SK-N-SH (cell line): ENCODE measurements around the gene GLTPD2. TPM values are rescaled to one million over a fixed set of nuclear protein-coding genes. Genes with fewer than 3 reads are reported as not detected.

ENCODE experiments used
- CTCF ChIA-PET: fragments of 300-600, 350-600 bp; formaldehyde crosslinking; extraction: SDS; loops from one replicate; lab custom pipeline; 2021; lab: Yijun Ruan, JAX
- POLR2A ChIA-PET: fragments of 350-600 bp; sonication (Branson Sonifier 250); formaldehyde crosslinking; extraction: SDS; loops from one replicate; lab custom pipeline; 2020; ENCODE audit warnings: antibody characterized with exemption, inconsistent platforms; lab: Yijun Ruan, JAX
- DNase-seq: peaks from one replicate; pipeline ENCODE4 v3.0.0; 2012
- H2AFZ ChIP-seq: fragments of 200-600 bp; sonication (generic); 2 replicates; pipeline ENCODE4 v1.8.1; 2016; ENCODE audit warnings: antibody characterized with exemption, mild to moderate bottlenecking, low read depth
- H3F3A ChIP-seq: fragments of 200-600 bp; sonication (generic); replicated peaks from 2 replicates; pipeline ENCODE3; 2016; ENCODE audit warnings: antibody characterized with exemption, mild to moderate bottlenecking; ENCODE audit not compliant: insufficient read depth
- H3K27ac ChIP-seq, 2 experiments: fragments of 200-500 bp in 1 of 2; fragments of 200-600 bp in 1 of 2; sonication (Bioruptor generic) in 1 of 2; sonication (generic), shearing (Covaris generic) in 1 of 2; 2 replicates each; pipeline versions ENCODE4 v1.5.1 to v1.6.1; 2014 to 2016; ENCODE audit warnings: low read depth in 2 of 2, inconsistent platforms in 1 of 2, low read length in 1 of 2, mild to moderate bottlenecking in 1 of 2, mixed read lengths in 1 of 2
- H3K27me3 ChIP-seq: fragments of 200-600 bp; sonication (generic), shearing (Covaris generic); 2 replicates; pipeline ENCODE4 v1.6.1; 2016; ENCODE audit warnings: mixed run types; ENCODE audit not compliant: insufficient read depth
- H3K36me3 ChIP-seq, 2 experiments: fragments of 200-500 bp in 1 of 2; fragments of 200-600 bp in 1 of 2; sonication (Bioruptor generic) in 1 of 2; sonication (generic) in 1 of 2; replicated peaks in 1 of 2; 2 replicates each; pipeline versions ENCODE3 to v1.5.1; 2014 to 2016; ENCODE audit warnings: low read length in 1 of 2, mild to moderate bottlenecking in 1 of 2; ENCODE audit not compliant: insufficient read depth in 2 of 2, control insufficient read depth in 1 of 2
- H3K4me1 ChIP-seq, 2 experiments: fragments of 200-500 bp in 1 of 2; fragments of 200-600 bp in 1 of 2; sonication (Bioruptor generic) in 1 of 2; sonication (generic), shearing (Covaris generic) in 1 of 2; 2 replicates each; pipeline versions ENCODE4 v1.5.1 to v1.6.1; 2014 to 2016; ENCODE audit warnings: low read depth in 1 of 2, low read length in 1 of 2, mixed run types in 1 of 2; ENCODE audit not compliant: insufficient read depth in 2 of 2, control insufficient read depth in 1 of 2
- H3K4me2 ChIP-seq: fragments of 200-600 bp; sonication (generic), shearing (Covaris generic); 2 replicates; pipeline ENCODE4 v1.6.1; 2017; ENCODE audit warnings: mixed run types
- H3K4me3 ChIP-seq, 2 experiments: fragments of 200-500 bp in 1 of 2; fragments of 200-600 bp in 1 of 2; sonication (Bioruptor generic) in 1 of 2; sonication (generic), shearing (Covaris generic) in 1 of 2; 2 replicates each; pipeline versions ENCODE4 v1.5.1 to v1.8.1; 2014 to 2016; ENCODE audit warnings: low read depth in 2 of 2, inconsistent platforms in 1 of 2, low read length in 1 of 2, mild to moderate bottlenecking in 1 of 2, mixed read lengths in 1 of 2, moderate library complexity in 1 of 2
- H3K79me2 ChIP-seq: fragments of 200-600 bp; sonication (generic); 2 replicates; pipeline ENCODE4 v1.8.1; 2017; ENCODE audit warnings: mild to moderate bottlenecking; ENCODE audit not compliant: insufficient read depth
- H3K9ac ChIP-seq: fragments of 200-600 bp; sonication (generic); 2 replicates; pipeline ENCODE4 v1.6.1; 2017; ENCODE audit warnings: mixed run types
- H3K9me2 ChIP-seq: fragments of 200-600 bp; sonication (generic); 2 replicates; pipeline ENCODE4 v1.6.1; 2017; ENCODE audit warnings: mixed run types
- H3K9me3 ChIP-seq: fragments of 200-600 bp; sonication (generic); 2 replicates; pipeline ENCODE4 v1.6.1; 2017; ENCODE audit warnings: mixed run types, mild to moderate bottlenecking, moderate library complexity
- H4K20me1 ChIP-seq: fragments of 200-600 bp; sonication (generic); 2 replicates; pipeline ENCODE4 v1.6.1; 2017; ENCODE audit warnings: mild to moderate bottlenecking, mixed run types; ENCODE audit not compliant: insufficient read depth
- CTCF ChIP-seq: fragments of 200-600 bp; sonication (generic); IDR thresholded peaks from 2 replicates; pipeline ENCODE4 v1.6.1; 2017; ENCODE audit warnings: antibody characterized with exemption, mild to moderate bottlenecking, moderate library complexity
- ELF1 ChIP-seq: IDR thresholded peaks from 2 replicates; pipeline ENCODE4 v1.4.0; 2012
- EP300 ChIP-seq, 2 experiments: IDR thresholded peaks; 2 replicates each; pipeline versions ENCODE4 v1.4.0 to v1.6.1; 2012; ENCODE audit warnings: borderline replicate concordance in 1 of 2, low read depth in 1 of 2, low read length in 1 of 2
- MAX ChIP-seq: IDR thresholded peaks from 2 replicates; pipeline ENCODE4 v1.4.0; 2012; ENCODE audit warnings: low read depth
- MXI1 ChIP-seq: IDR thresholded peaks from 2 replicates; pipeline ENCODE4 v1.6.1; 2012; ENCODE audit warnings: mild to moderate bottlenecking, low read depth, low read length, improper control_type of control experiment
- NFIC ChIP-seq: IDR thresholded peaks from 2 replicates; pipeline ENCODE4 v1.4.0; 2012; ENCODE audit warnings: borderline replicate concordance
- RAD21 ChIP-seq: IDR thresholded peaks from 2 replicates; pipeline ENCODE4 v1.6.1; 2012; ENCODE audit warnings: mild to moderate bottlenecking, low read length
- RCOR1 ChIP-seq: fragments of 150-350 bp; IDR thresholded peaks from 2 replicates; pipeline ENCODE4 v1.6.1; 2017; ENCODE audit warnings: antibody characterized with exemption, low read length
- RFX5 ChIP-seq: IDR thresholded peaks from 2 replicates; pipeline ENCODE4 v1.6.1; 2012; ENCODE audit warnings: mild to moderate bottlenecking, improper control_type of control experiment, low read length
- SIN3A ChIP-seq: IDR thresholded peaks from 2 replicates; pipeline ENCODE4 v1.6.1; 2012; ENCODE audit warnings: low read depth, mild to moderate bottlenecking, low read length, moderate library complexity, borderline replicate concordance
- SMC3 ChIP-seq: IDR thresholded peaks from 2 replicates; pipeline ENCODE4 v1.6.1; 2012; ENCODE audit warnings: low read depth, low read length, improper control_type of control experiment
- WGBS: methylation state at CpG from one replicate; pipeline ENCODE4 v1.1.6; 2017; ENCODE audit warnings: low lambda C conversion rate; 5-methylcytosine and 5-hydroxymethylcytosine counted together
- polyA plus RNA-seq, 3 experiments: library from polyadenylated mRNA; depleted of rRNA; stranded (reverse); fragments of >200 nt; gene quantifications; 2 replicates each; pipeline ENCODE4 v1.2.3, GENCODE V29; 2012

GLTPD2 gene
- polyA plus RNA-seq, 1 of the 3 experiments (the other 2 are of a cell fraction) = not detected

- no peak for DNase-seq
- ChIA-PET POLR2A (no interaction called here), CTCF (interaction anchor here (0.9 to 1.5 kb wide), 4 partner anchors 23 to 136 kb away, joined by 3 read pairs; partner anchors contain the start of genes CHRNE and GLTPD2)
- no peaks in the 10 kb centered on the region for H3K9me3 ChIP-seq
- no peak for TF ChIP-seq RAD21
- no peak for TF ChIP-seq SMC3
- no peak for TF ChIP-seq SIN3A
- no peak for TF ChIP-seq NFIC
- TF ChIP-seq MXI1 = no peak
- TF ChIP-seq MAX = no peak
- TF ChIP-seq CTCF = no peak
- no peak for TF ChIP-seq RCOR1
- no peaks in the 10 kb centered on the region for H4K20me1 ChIP-seq
- H3K4me1 ChIP-seq = peaks cover 0 to 2% of the 10 kb centered on the region in 2 experiments; a peak in 1 of 4 replicates
- 60% methylated on average over 9 of the region's 9 CpGs for whole genome bisulfite sequencing
- no peaks in the 10 kb centered on the region for H3F3A ChIP-seq
- no peak overlapping the region for H3K4me2 ChIP-seq
- H3K4me3 ChIP-seq = no peak overlapping the region
- H3K9me2 ChIP-seq = no peaks in the 10 kb centered on the region
- peaks cover 36% of the 10 kb centered on the region for H3K27me3 ChIP-seq
- H3K36me3 ChIP-seq = no peaks in the 10 kb centered on the region
- H3K27ac ChIP-seq = no peak overlapping the region
- H2AFZ ChIP-seq = no peak overlapping the region
- H3K79me2 ChIP-seq = no peaks in the 10 kb centered on the region
- H3K9ac ChIP-seq = no peak overlapping the region
Measured at GRCh38 chr17:4766723-4767122, 22.0 kb upstream of the GLTPD2 start.

GRCh38 chr17:4768298-4768697 lies 20.5 kb upstream of the GLTPD2 start:
- H3K36me3 ChIP-seq = no peaks in the 10 kb centered on the region
- H3K9me3 ChIP-seq = no peaks in the 10 kb centered on the region
- DNase-seq = no peak
- WGBS = 26% methylated on average over 6 of the region's 6 CpGs
- H3K27ac ChIP-seq = no peak overlapping the region
- no peaks in the 10 kb centered on the region for H3K9me2 ChIP-seq
- H3F3A ChIP-seq = no peaks in the 10 kb centered on the region
- TF ChIP-seq EP300 (IDR thresholded peaks at IDR 0.05; ENCODE audit: borderline replicate concordance in 1 of 2, low read depth in 1 of 2, low read length in 1 of 2) (no peak), RFX5 (no peak), ELF1 (no peak)
- H4K20me1 ChIP-seq = no peaks in the 10 kb centered on the region
- H3K4me1 ChIP-seq = peaks cover 0 to 10% of the 10 kb centered on the region in 2 experiments; a peak in 1 of 4 replicates
- ChIA-PET CTCF (interaction anchor here (0.7 to 1.6 kb wide), 3 partner anchors 18 to 121 kb away, joined by 3 to 6 read pairs (median 3); partner anchors contain the start of gene VMO1), POLR2A (no interaction called here)
- no peak overlapping the region for H3K9ac ChIP-seq
- no peak overlapping the region for H2AFZ ChIP-seq
- no peak overlapping the region for H3K4me2 ChIP-seq
- H3K4me3 ChIP-seq = no peak overlapping the region
- H3K79me2 ChIP-seq = no peaks in the 10 kb centered on the region
- peaks cover 44% of the 10 kb centered on the region for H3K27me3 ChIP-seq
